ENCODE data around the gene MYOG.

MYOG gene

DNA sequence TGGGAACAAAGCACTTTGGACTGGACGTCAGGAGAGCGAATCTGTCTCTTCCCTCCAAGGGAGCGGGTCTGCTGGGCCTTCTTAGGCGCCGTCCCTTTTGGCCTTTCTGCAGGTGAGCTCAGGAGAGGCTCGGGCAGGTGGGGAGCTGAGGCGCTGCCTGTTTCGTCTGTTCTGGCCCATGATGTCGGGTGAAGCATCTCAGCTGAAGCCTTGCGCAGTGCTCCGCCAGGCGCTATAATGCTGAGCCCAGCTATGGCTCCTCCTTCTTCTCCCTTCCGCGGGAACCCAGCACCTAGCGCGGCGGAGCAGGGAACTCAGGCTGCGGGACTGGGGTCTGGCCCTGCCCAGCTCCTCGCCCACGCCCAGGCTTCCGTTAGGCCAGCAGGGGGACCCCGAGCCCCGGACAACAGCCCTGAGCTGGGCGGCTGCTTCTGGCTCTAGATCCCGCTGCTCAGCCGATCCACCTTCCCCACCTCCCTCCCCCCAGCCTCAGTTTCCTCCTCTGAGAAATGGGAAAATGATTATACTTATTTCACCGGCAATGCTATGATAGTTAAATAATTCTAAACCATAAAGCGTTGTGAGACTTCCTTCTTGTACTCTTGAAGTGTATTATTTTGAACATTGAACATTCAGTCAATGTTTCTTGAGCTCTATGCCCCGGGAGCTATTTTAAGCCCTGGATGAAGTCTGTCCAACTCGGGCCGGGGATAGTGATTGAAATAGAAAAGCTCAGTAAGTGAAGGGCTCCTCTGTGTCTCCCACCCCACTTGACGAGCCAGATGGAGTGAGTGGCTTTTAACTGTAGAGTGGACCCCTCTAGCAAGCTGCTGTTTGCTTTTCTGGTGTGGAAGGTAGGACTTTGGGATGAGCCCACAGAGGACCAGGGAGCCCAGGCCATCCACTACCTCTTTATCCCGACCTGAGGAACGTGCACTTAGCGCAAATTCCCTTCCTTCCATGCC lies 32.1 kb upstream of the MYOG start:
- peak; percentile 55 for DNase-seq (ENCODE audit: low read depth)

DNA sequence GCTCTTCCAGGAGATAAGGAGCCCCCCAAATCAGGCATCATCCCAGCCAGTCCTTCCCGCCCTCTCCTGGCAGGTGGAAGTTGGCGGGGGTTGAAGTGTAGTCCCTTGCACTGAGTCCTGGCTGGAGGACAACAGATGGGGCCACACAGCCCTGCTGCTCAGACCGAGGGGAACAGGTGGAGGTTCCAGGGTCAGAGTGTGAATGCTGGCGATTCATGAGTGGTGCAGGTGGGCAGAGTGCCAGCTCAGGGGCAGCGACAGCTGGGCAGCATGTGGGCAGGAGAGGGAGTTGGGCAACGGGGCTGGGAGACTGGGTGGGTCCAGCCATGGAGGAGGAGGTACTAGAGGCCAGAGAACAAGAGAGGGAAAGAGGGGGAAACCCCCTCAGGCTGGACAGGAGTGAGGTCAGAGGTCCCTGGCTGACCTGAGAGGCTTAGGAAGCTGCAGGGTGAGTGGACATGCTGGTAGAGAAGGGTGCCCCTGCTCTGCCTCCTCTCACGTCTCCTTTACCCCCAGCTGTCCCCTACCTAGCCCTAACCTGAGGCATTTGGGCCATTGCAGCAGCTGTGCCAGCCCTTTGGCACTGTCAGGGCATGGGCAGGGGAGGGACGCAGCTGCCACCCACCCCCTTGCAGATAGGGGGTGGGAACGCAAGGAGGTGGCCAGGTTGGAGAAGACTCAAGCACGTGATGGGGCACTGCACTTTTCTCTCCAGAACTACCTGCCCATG lies 30.4 kb upstream of the MYOG start:
- DNase-seq (ENCODE audit: low read depth): no peak

DNA sequence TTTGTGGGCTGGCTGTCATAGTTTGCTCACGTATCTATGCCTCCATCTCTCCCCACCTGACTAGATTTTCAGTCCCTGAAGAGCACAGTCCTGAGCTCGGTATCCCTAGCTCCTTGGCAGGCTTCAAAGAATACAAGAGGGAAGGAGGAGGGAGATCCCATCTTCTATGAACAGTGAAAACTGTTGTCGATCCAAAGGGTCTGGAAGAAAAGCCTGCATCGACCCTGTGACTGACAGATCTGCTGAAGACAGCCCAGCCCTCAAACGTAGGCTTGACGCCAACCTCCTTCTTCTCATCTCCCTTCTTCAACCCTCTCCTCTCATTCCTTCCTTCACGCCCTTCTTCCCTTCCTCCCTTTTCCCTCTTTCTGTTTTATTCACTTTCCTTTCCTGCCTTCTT lies 28.4 kb upstream of the MYOG start:
- no peak for DNase-seq (ENCODE audit: low read depth)

GRCh38 chr1:203113308-203113707 lies 27.5 kb upstream of the MYOG start:
- DNase-seq (ENCODE audit: low read depth): no peak

DNA sequence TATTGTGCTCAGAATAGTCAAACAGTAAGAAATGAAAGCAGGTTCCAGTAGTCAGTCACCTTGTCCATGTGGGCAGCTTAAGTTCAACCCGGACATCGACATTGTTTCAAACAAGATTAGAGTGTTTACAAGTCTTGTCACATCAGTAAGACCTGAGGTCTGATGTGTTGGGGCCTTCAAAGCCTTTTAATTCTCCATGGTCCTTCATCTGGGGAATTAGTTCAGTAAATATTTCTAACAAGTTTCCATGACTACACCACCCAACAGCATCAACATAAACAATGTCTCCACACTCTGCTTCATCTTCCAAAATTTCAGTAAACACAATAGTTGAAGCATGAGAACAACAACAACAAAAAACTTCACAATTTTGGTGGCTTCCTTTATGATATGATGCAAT lies 26.7 kb upstream of the MYOG start:
- DNase-seq (ENCODE audit: low read depth): no peak

GRCh38 chr1:203104789-203105390 lies 19.1 kb upstream of the MYOG start:
- no peak for DNase-seq (ENCODE audit: low read depth)

GRCh38 chr1:203103829-203104495 lies 18.1 kb upstream of the MYOG start:
- no peak for DNase-seq (ENCODE audit: low read depth)

GRCh38 chr1:203103216-203103615 lies 17.4 kb upstream of the MYOG start:
- DNase-seq (ENCODE audit: low read depth): no peak

DNA sequence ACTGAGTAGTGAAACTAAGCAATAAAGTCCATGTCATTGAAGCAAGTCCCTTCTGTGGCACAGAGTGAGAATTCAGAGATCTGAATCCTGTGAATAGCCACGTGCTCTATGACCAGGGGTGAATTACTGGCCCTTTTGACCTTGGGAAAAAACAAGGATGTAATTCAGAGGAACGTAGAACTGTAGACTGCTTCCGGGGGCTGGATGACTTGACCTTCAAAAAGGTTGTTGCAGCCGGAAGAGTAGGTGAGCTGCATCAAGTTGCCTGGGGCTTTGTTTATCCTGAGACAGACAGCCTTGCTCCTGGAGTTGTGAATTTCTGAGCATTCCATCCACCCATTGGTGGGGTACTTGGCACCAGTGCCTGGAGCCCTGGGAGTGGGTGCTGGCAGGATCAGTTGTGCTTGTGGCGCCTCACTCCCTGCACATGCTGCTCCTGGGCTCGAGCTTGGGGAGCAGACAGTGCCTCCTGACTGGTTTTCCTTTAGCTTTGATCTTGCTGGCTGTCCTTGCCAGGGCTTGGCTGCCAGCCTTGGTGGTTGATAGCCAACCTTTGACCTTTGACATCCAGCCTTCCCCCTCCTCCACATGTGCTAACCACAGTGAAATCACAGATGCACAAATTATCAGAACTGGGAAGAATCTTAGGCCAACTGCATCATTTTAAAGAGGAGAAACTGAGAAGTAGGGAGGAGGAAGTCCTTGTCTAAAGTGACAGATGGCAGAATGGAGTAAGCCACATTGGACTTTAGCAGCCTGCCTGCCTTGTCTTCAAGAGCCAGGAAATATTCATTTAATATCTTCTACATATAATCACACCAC lies 16.2 kb upstream of the MYOG start:
- no peak for DNase-seq (ENCODE audit: low read depth)

DNA sequence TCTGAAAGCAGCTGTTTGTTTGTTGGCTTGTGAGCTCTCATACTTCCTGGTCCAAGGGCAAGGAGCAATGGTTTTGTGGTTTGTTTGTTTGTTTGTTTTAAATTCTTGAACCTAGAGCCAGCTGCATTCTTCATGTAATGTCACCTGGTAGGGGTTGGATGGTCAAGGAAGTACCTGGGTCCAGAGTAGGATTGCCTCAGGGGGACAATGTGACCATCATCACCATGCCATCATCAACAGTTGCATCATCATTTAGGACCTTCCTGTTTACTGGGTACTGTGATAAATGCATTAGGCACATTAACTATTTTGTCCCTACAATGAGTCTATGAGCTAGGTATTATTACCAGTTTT lies 14.7 kb upstream of the MYOG start:
- DNase-seq (ENCODE audit: low read depth): no peak

- DNase-seq (ENCODE audit: low read depth): no peak
These were observed 14.1 kb upstream of the MYOG start for GRCh38 chr1:203099805-203100515.

DNA sequence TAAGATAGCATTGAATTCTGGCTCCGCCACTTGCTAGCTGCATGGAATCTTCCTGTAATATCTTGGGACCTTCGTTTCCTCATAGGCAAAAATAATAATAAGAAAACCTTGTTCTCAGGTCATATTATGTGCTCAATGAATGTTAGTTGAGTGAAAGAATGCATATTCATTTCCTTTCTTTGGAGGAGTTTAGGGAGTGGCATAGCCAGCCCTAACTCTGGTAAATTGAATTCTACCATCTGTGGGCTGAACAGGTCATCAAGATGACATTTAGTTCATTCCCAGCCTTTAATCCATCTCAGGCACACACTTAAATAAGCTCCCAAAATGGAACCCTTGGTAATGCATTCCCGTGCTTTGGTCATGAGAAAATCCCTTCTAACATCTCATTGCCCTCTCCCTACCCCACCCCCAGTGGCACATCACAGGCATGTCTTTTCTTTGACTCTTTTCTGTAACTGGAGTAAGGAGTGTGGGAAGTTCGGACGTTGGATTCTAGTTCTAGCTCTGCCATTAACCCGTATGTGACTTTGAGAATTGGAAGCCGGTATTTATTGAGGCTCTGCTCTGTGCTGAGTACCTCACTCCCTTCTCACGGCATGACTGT lies 13.2 kb upstream of the MYOG start:
- DNase-seq (ENCODE audit: low read depth): no peak

- no peak for DNase-seq (ENCODE audit: low read depth)
These were observed 12.6 kb upstream of the MYOG start for GRCh38 chr1:203098445-203098844.

GRCh38 chr1:203097001-203097400 lies 11.2 kb upstream of the MYOG start:
- DNase-seq (ENCODE audit: low read depth): no peak

DNA sequence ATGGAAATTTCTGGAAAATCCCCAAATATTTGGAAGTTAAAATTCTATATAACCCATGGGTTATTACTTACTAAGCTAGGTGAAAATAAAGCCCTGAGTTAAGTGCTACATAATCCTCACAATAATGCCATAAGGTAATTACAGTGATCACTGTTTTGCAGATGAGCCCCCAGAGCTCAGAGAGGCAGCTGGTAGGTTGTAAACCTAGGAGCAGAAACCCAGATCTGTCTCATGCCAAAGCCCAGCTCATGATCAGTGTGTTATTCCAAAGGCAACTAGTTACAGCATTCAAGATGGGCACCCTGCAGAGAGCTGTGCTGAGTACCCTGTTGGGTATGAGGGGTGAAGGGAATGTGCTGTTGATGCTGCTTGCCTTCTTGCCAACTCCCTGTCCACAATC lies 10.8 kb upstream of the MYOG start:
- no peak for DNase-seq (ENCODE audit: low read depth)

DNA sequence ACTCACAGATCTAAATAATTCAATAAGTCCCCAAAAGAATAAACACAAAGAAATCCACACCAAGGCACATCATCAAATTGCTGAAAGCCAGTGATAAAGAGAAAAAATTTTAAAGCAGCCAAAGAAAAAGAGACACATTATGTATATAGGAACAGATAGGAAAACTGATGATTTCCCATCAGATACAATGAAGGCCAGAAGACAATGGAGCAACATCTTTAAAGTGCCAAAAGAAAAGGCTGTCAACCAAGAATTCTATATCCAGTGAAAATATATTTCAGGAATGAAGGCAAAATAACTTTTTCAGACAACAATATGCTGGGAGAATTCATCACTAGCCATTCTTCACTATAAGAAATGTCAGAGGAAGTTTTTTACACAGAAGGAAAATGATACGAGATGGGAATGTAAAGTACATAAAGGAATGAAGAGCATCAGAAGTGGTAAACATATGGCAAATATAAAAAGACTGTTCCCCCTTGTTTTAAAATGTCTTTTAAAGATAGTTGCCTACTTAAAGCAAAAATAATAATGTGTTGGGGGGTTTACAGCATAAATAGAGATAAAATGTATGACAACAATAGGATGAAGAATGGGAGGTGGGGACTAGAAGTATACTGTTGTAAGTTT lies 9.4 kb upstream of the MYOG start:
- DNase-seq (ENCODE audit: low read depth): no peak

DNA sequence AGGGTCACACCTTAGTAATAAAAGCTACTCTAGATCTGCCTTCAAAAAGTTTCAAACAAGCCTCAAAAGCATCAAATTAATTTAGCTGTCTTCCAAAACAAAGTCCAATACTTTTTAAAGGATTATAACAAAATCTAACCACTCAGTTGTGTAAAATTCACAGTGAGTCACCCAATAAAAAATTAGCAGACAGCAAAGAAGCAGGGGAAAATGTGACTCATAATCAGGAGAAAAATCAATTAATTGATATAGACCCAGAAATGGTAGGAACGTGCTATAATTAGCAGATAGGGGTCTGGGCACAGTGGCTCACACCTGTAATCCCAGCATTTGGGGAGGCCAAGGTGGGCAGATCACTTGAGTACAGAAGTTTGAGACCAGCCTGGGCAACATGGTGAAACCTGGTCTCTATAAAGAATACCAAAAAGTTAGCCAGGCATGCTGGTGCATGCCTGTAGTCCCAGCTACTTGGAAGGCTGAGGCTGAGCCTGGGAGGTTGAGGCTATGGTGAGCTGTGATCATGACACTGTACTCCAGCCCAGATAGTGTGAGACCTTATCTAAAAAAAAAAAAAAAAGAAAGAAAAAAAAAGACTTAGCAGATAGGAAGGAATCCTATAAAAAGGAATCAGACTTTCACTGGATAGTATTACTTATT lies 8.1 kb upstream of the MYOG start:
- no peak for DNase-seq (ENCODE audit: low read depth)

DNA sequence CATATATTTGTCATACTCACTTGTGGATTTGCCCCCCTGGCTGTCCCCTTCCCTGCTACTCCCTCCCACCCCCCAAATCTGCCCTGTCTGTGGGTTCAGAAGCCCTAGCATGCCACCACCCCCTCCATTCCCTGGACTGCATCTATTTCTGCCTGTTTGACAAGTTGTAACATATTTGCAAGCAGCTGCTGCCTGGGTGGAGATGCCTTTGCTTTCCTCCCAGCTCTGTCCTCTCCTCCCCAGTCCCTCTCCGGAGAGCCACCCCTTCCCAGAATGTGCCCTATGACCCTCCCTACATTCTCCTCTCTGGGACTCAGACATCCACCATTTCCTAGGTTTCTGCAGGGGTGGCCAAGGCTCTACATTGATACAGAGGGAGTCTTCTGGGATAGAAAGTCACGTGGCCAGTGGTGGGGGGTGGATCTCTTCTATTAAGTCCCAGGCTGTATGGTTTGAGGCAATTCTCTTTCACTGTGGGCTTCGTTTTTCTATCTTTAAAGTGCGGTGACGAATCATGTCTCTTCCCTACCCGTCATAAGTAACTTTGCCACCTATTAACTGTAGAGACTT lies 6.0 kb upstream of the MYOG start:
- DNase-seq (ENCODE audit: low read depth): no peak

DNA sequence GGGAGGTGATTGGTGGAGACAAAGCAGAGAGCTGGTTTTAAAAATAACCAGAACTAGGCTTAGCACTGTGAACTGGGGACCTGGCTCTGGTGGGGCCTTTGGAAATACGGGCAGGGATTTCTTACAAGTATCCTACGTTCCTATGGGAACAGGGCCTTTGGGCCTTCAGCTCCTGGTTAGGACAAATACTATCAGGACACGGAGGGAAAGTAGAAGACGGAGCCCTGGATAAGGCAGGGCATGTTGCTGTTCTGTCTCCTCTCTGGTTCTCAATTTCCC lies 5.3 kb upstream of the MYOG start:
- no peak for DNase-seq (ENCODE audit: low read depth)
